Measurements from ENCODE around the gene TNFRSF1A.

The TNFRSF1A gene

DNA sequence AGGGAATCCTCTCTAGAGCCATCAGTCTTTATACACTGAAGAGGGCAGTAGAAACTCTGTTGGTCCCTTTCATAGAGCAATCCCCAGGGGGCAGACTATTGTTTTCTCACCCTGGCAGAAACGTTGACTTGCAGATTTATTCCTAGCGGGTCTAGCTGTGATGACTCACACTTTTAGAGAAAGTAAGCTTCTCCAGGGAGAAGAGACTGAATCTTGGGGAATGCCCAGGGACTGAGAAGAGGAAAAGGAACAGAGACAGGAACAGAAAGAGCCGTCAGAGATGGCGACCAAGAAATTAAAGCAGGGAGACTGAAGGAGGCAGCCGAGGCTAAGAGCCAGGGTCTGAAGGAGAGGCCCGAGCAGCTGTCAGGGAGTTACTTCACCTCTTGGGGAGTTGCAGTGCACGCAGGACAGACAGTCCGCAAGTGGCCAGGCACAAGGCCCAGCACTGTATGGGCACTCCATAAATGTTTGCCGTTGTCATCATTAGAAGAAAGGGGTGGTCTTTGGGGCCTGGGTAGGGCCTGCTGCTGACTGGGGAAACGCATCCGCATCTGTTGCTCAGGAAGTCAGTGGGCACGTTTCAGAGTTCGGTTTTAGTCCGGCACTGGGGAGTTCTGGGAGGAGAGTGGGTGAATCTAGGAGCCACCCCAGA is 18.4 kb downstream of the TNFRSF1A start:
- DNase-seq (ENCODE audit: low read depth in 2 of 2): no peak

GRCh38 chr12:6322969-6323339 is 18.9 kb downstream of the TNFRSF1A start:
- no peak for DNase-seq (ENCODE audit: low read depth in 2 of 2)

- DNase-seq (ENCODE audit: low read depth in 2 of 2): no peak
These were observed 19.5 kb downstream of the TNFRSF1A start for GRCh38 chr12:6322352-6322751.

GRCh38 chr12:6321905-6322304 is 20.0 kb downstream of the TNFRSF1A start:
- DNase-seq (ENCODE audit: low read depth in 2 of 2): no peak

DNA sequence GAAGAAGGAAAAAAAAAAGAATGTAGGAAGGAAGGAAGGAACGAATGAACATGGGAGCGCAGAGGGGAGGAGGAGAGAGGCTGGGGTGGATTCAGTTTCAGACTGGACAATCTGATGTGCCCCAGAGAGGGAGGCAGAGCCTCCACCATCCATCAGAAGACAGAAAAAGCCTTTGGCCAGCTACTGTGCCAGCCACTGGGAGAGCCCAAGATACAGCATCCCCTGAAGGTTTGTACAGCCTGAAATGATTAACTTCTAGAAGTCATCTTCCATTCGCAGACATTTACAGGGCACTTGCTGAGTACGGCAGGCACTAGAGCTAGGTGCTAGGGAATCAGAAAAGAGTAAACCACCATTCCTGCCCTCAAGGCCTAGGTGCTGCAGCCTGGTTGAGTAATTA is 22.4 kb downstream of the TNFRSF1A start:
- DNase-seq (ENCODE audit: low read depth in 2 of 2): no peak

DNA sequence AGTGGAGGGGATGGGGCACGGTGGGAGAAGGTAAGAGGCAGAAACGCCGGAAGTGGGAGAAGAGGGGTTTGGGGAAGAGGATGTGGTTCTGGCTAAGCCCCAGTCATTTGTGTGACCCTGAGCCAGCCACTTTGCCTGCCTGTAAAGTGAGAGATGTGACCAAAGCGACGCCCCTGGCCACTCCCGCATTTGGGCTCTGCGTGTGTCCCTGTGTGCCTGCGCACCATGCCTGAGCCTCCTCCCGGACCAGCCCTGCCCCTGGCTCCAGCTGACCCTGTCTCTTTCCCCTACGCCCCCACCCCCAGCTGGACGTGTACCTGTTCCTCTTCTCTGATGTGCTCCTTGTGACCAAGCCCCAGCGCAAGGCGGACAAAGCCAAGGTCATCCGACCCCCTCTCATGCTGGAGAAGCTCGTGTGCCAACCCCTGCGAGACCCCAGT is 23.4 kb downstream of the TNFRSF1A start:
- no peak for DNase-seq (ENCODE audit: low read depth in 2 of 2)

- no peak for DNase-seq (ENCODE audit: low read depth in 2 of 2)
These were observed 24.0 kb downstream of the TNFRSF1A start for GRCh38 chr12:6317693-6318439.

GRCh38 chr12:6316921-6317692 is 24.8 kb downstream of the TNFRSF1A start:
- DNase-seq (ENCODE audit: low read depth in 2 of 2): no peak

- DNase-seq (ENCODE audit: low read depth in 2 of 2): no peak
These were observed 25.9 kb downstream of the TNFRSF1A start for GRCh38 chr12:6315704-6316597.

DNA sequence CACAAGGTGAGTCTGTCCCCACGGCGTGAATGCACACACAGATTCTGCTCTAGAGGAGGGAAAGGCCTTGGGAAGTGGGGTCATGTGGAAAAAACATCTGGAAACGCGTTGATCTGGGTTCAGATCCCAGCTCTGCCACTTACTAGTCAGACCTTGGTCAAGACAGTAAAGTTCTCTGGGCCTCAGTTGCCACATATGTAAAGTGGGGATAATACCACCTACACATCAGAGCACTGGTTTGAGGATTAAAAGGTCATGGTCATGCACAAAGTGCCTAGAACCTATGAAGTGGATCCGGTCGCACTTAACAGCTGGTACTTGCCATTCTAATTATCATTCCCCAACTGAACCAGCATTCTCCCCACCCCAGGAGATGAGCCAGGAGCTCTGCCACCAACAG is 26.7 kb downstream of the TNFRSF1A start:
- no peak for DNase-seq (ENCODE audit: low read depth in 2 of 2)

DNA sequence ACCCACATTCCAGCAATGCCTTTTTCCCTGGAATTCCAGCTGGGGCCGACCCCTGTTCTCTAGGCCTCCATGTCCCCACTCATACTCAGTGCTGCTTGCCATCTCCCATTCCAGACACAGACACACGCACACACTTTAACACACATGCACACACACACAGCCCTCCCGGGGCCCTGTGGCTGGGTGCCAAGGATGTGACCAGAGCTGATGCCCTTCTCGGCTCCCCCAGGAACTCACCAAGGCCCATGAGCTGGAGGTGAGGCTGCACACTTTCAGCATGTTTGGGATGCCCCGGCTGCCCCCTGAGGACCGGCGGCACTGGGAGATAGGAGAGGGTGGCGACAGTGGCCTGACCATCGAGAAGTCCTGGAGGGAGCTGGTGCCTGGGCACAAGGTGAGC is 27.1 kb downstream of the TNFRSF1A start:
- no peak for DNase-seq (ENCODE audit: low read depth in 2 of 2)

GRCh38 chr12:6313326-6313940 is 28.4 kb downstream of the TNFRSF1A start:
- no peak for DNase-seq (ENCODE audit: low read depth in 2 of 2)

- DNase-seq (ENCODE audit: low read depth in 2 of 2): no peak
These were observed 29.1 kb downstream of the TNFRSF1A start for GRCh38 chr12:6312529-6313325.

DNA sequence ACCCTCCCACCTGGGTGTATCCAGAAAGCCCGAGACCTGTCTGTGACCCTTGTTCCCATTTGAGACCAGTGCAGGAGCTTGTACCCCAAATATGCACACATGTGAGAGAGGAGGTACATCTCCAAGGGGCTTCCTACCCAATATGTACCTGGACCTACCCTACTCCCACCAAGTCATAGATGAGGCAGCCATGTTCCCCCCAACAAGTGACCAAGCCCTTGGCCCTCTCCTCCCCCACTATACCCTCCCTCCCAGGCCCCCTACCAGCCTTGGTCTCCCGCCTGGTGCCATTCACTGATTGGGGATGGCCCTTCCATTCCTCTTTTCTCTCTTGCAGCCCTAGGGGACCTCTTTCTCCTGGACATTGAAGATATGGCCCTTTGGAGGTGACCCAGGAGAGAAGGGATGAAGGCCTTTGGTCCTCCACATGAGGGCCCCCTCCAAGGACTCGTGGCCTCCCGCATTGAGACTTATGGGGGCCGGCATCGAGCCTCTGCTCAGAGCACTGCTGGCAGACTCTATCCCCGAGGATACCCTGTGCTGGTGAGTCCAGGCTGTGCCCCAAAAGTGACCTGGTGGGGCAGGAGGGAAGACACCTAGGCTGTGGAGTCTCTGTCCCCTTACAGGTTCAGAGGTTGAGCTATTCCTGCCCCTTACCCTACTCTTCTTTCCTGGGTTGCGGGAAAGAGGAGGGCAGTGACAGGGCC is 29.9 kb downstream of the TNFRSF1A start:
- no peak for DNase-seq (ENCODE audit: low read depth in 2 of 2)

DNA sequence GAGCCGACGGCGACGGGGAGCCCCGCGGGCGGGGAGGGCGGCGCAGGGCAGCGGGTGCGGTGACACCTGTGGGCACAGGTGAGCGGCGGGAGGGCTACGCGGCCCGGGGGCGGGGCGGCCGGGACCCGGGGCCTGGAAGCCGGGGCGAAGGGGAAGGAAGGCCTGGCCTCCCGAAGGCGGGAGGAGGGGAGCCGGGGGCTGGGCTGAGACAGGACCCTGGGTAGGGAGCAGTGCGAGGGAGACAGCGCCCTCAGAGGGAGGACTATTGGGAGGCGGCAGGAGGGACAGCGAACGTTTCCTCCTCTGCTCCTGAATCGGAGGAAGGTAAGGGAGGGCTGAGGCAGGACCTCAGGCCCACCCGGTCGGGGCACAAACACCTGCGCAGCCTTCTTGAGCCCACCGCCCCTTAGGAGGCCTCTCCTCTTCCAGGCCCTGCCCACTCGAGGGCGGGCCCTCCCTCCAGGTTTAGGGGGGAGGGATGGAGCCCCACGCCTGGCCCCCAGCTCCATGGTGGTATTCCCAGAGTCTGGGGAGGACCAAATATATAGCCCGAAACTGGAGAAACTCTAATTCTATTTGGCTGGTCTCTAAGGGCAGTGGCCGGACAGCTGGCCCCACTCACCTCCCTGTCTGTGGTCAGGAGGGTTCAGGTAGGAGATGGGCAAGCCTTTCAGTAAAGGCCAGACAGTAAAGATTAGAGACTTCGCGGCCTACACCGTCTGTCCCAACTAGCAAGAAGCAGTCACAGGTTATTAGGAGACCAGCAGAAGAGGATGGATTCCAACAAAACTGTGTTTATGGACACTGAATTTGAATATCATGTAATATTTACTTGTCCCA is 30.9 kb downstream of the TNFRSF1A start:
- no peak for DNase-seq (ENCODE audit: low read depth in 2 of 2)

- no peak for DNase-seq (ENCODE audit: low read depth in 2 of 2)
These were observed 34.3 kb downstream of the TNFRSF1A start for GRCh38 chr12:6307529-6307928.

- no peak for DNase-seq (ENCODE audit: low read depth in 2 of 2)
These were observed 35.2 kb downstream of the TNFRSF1A start for GRCh38 chr12:6306599-6307220.

DNA sequence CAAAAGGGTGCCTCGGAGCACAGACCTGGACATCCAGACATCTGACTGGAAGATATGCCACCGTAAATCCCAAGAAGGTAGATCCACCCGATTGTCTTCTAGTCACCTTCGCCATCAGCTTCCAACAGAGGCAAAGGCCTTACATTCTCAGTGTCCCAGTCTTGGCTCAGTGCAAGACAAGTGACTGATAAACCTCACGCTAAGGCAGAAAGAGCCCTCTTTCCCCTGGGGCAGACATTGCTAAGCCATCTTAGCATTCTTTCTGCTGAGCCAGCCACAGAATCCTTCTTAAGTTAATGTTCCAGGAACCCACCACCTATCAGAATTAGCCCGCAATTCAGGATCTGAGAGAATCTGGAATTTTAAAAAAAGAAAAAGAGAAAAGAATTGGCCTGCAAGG is 35.7 kb downstream of the TNFRSF1A start:
- DNase-seq (ENCODE audit: low read depth in 2 of 2): no peak
